ENCODE measurements around the gene TMEM200B.

The TMEM200B gene

DNA sequence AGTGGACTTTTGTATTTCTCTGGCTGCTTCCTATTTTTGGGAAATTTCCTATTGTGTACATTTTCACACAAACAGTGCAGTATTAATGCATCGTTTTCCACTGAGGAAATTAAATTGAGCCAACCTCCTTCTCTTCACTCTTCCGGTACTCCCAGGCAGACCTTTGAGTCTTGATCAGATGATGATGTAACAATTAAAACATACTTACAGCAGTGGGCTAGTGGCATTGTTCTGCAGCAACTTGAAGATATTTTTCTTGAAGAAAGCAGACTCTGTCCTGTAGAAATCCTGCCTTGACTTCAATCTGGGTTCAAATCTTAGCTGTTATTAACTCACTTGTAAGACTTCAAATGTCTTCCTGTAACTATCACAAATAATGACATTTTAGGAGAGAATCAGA lies 19.0 kb upstream of the TMEM200B start:
- Histone ChIP-seq H3K9ac (ENCODE audit: low read length) (no peak overlapping the region), H3K4me2 (ENCODE audit: low read depth, low read length) (no peak overlapping the region)
- TF ChIP-seq EZH2 (optimal IDR thresholded peaks at IDR 0.05; ENCODE audit: low read depth, low read length): no peak
- TF ChIP-seq, protein P1, sequence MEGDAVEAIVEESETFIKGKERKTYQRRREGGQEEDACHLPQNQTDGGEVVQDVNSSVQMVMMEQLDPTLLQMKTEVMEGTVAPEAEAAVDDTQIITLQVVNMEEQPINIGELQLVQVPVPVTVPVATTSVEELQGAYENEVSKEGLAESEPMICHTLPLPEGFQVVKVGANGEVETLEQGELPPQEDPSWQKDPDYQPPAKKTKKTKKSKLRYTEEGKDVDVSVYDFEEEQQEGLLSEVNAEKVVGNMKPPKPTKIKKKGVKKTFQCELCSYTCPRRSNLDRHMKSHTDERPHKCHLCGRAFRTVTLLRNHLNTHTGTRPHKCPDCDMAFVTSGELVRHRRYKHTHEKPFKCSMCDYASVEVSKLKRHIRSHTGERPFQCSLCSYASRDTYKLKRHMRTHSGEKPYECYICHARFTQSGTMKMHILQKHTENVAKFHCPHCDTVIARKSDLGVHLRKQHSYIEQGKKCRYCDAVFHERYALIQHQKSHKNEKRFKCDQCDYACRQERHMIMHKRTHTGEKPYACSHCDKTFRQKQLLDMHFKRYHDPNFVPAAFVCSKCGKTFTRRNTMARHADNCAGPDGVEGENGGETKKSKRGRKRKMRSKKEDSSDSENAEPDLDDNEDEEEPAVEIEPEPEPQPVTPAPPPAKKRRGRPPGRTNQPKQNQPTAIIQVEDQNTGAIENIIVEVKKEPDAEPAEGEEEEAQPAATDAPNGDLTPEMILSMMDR (IDR thresholded peaks at IDR 0.05; ENCODE audit: low read length): no peak
- no peak for TF ChIP-seq EZH2phosphoT487 (IDR thresholded peaks at IDR 0.05; ENCODE audit: low read length)

DNA sequence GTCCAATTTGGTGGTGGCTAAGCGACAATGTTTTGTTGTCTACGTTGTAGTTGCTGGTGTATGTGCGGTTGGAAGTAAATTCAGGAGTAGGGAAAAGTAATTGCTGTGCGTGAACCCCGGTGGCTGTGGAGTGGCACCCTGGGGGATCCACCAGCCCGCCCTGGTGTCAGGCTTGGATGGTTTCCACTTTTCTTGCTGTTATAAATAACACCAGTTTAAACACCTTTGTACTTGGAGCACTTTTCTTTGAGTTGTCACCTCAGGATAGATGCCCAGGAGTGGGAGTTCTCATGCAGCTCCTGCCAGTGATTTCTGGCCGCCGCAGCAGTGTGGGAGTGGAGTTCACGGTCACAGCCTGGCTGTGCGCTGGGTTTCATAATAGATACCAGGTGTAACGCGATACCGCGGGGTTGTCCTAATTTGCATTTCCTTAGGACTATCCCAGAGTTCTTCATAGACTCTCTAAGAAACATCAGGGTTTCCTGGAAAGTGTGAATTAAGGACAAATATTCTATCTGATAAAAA lies 12.8 kb upstream of the TMEM200B start:
- TF ChIP-seq EZH2 (optimal IDR thresholded peaks at IDR 0.05; ENCODE audit: low read depth, low read length) (no peak), EZH2phosphoT487 (IDR thresholded peaks at IDR 0.05; ENCODE audit: low read length) (no peak)
- TF ChIP-seq, protein P1 (IDR thresholded peaks at IDR 0.05; ENCODE audit: low read length): no peak
- Histone ChIP-seq H3K27me3 (replicated peaks; ENCODE audit: insufficient read depth, low read length) (0 out of 2 replicates have a peak, but pooled peaks cover 10% of the 10 kb centered on the region), H2AFZ (ENCODE audit: low read length) (no peak overlapping the region), H3F3A (ENCODE audit: insufficient read depth, low read length) (no peaks in the 10 kb centered on the region), H3K79me2 (ENCODE audit: low read length) (no peaks in the 10 kb centered on the region), H3K4me2 (ENCODE audit: low read depth, low read length) (no peak overlapping the region), H3K9me3 (replicated peaks; ENCODE audit: insufficient read depth, low read length) (no peaks in the 10 kb centered on the region), H4K20me1 (ENCODE audit: insufficient read depth, low read length) (no peaks in the 10 kb centered on the region), H3K4me3 (ENCODE audit: low read length) (no peak overlapping the region), H3K27ac (ENCODE audit: low read length) (no peak overlapping the region), H3K4me1 (ENCODE audit: low read length) (no peaks in the 10 kb centered on the region), H3K9me2 (replicated peaks; ENCODE audit: insufficient read depth, low read length) (no peaks in the 10 kb centered on the region), H3K36me3 (replicated peaks; ENCODE audit: insufficient read depth, low read length) (no peaks in the 10 kb centered on the region), H3K9ac (ENCODE audit: low read length) (no peak overlapping the region)
- DNase-seq: no peak

More for the DNA sequence above, 19.0 kb upstream of the TMEM200B start:
- Histone ChIP-seq H3K9me2 (replicated peaks; ENCODE audit: insufficient read depth, low read length) (no peaks in the 10 kb centered on the region), H3K4me1 (ENCODE audit: low read length) (no peaks in the 10 kb centered on the region), H3K27ac (ENCODE audit: low read length) (no peak overlapping the region), H3K36me3 (replicated peaks; ENCODE audit: insufficient read depth, low read length) (peaks cover under 1% of the 10 kb centered on the region; the same call in 1 of the 2 replicates), H3F3A (ENCODE audit: insufficient read depth, low read length) (0 out of 2 replicates have a peak, but pooled peaks cover under 1% of the 10 kb centered on the region), H2AFZ (ENCODE audit: low read length) (no peak overlapping the region), H4K20me1 (ENCODE audit: insufficient read depth, low read length) (no peaks in the 10 kb centered on the region), H3K9me3 (replicated peaks; ENCODE audit: insufficient read depth, low read length) (no peaks in the 10 kb centered on the region), H3K79me2 (ENCODE audit: low read length) (no peaks in the 10 kb centered on the region), H3K27me3 (replicated peaks; ENCODE audit: insufficient read depth, low read length) (no peaks in the 10 kb centered on the region), H3K4me3 (ENCODE audit: low read length) (no peak overlapping the region)
- no peak for DNase-seq

DNA sequence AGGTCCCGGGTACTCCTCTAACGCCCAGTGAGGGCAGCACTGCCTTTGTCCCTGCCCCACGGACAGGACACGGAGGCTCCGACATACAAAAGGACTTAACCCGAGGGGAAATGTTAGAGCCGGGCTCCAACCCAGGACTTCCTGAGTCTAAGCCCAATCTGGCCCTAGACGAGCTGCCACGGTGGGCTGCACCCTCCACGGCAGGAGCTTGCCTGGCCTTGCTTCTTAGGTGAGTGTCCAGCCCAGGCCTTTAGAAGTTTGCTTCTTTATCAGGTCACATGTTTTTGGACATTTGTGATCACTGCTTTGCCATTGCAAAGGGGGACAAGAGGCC lies 11.0 kb upstream of the TMEM200B start:
- Histone ChIP-seq H3K4me1 (ENCODE audit: low read length) (no peaks in the 10 kb centered on the region), H3F3A (ENCODE audit: insufficient read depth, low read length) (no peaks in the 10 kb centered on the region), H3K9me2 (replicated peaks; ENCODE audit: insufficient read depth, low read length) (no peaks in the 10 kb centered on the region), H3K27me3 (replicated peaks; ENCODE audit: insufficient read depth, low read length) (0 out of 2 replicates have a peak, but pooled peaks cover 10% of the 10 kb centered on the region), H3K27ac (ENCODE audit: low read length) (no peak overlapping the region), H3K36me3 (replicated peaks; ENCODE audit: insufficient read depth, low read length) (no peaks in the 10 kb centered on the region), H3K4me3 (ENCODE audit: low read length) (no peak overlapping the region), H2AFZ (ENCODE audit: low read length) (no peak overlapping the region), H4K20me1 (ENCODE audit: insufficient read depth, low read length) (no peaks in the 10 kb centered on the region), H3K4me2 (ENCODE audit: low read depth, low read length) (no peak overlapping the region), H3K9ac (ENCODE audit: low read length) (no peak overlapping the region), H3K9me3 (replicated peaks; ENCODE audit: insufficient read depth, low read length) (no peaks in the 10 kb centered on the region), H3K79me2 (ENCODE audit: low read length) (no peaks in the 10 kb centered on the region)
- no peak for TF ChIP-seq EZH2phosphoT487 (IDR thresholded peaks at IDR 0.05; ENCODE audit: low read length)
- no peak for TF ChIP-seq EZH2 (optimal IDR thresholded peaks at IDR 0.05; ENCODE audit: low read depth, low read length)
- TF ChIP-seq, protein P1 (IDR thresholded peaks at IDR 0.05; ENCODE audit: low read length): no peak
- DNase-seq: no peak
